HEK293 (cell line): Measurements from ENCODE around the gene XPA.

Source experiments
- CTCF ChIA-PET: fragments of 350-600 bp; formaldehyde crosslinking; extraction: SDS; loops from one replicate; lab custom pipeline; 2021; ENCODE audit warnings: antibody characterized with exemption; lab: Yijun Ruan, JAX
- POLR2A ChIA-PET: fragments of 300-600 bp; formaldehyde crosslinking; extraction: SDS; loops from one replicate; lab custom pipeline; 2020; ENCODE audit warnings: antibody characterized with exemption, inconsistent platforms; lab: Yijun Ruan, JAX
- H3K27ac ChIP-seq: fragments of 200-500 bp; sonication (Bioruptor generic); 2 replicates; pipeline ENCODE4 v1.5.1; 2014; ENCODE audit warnings: low read depth, low read length, control low read depth, inconsistent platforms; ENCODE audit errors: extremely low read depth
- H3K36me3 ChIP-seq, 2 experiments: fragments of 200-500 bp in 1 of 2; sonication (Bioruptor generic) in 1 of 2; 1 replicate in 1 of 2; 2 replicates in 1 of 2; pipeline ENCODE4 v1.5.1; 2014 to 2017; ENCODE audit warnings: inconsistent platforms in 2 of 2, low read length in 2 of 2; ENCODE audit not compliant: control insufficient read depth in 2 of 2, insufficient read depth in 1 of 2
- H3K4me1 ChIP-seq: fragments of 200-500 bp; sonication (Bioruptor generic); 2 replicates; pipeline ENCODE4 v1.5.1; 2014; ENCODE audit warnings: mild to moderate bottlenecking, low read length, inconsistent platforms; ENCODE audit not compliant: control insufficient read depth, insufficient read depth
- H3K4me3 ChIP-seq: 2 replicates; pipeline ENCODE4 v1.5.1; 2011; ENCODE audit warnings: low read depth, mild to moderate bottlenecking, control low read depth, low read length, moderate library complexity
- H3K9me3 ChIP-seq: fragments of 200-500 bp; sonication (Bioruptor generic); 2 replicates; pipeline ENCODE4 v1.5.1; 2014; ENCODE audit warnings: low read depth, low read length, inconsistent platforms; ENCODE audit not compliant: control insufficient read depth, insufficient read depth
- EGR2 ChIP-seq: fragments of 450-650 bp; formaldehyde crosslinking; IDR thresholded peaks from 2 replicates; pipeline ENCODE4 v1.5.1; 2016; ENCODE audit warnings: low read depth, missing biosample characterization, missing genetic modification characterization
- GLIS1 ChIP-seq: fragments of 450-650 bp; formaldehyde crosslinking; IDR thresholded peaks from 2 replicates; pipeline ENCODE4 v1.5.1; 2016; ENCODE audit warnings: missing biosample characterization, missing genetic modification characterization
- HOXA7 ChIP-seq: sonication (generic); formaldehyde crosslinking; IDR thresholded peaks from 2 replicates; pipeline ENCODE4 v1.8.1; 2022; ENCODE audit warnings: missing genetic modification reagents, borderline replicate concordance
- KLF1 ChIP-seq: fragments of 450-650 bp; formaldehyde crosslinking; IDR thresholded peaks from 2 replicates; pipeline ENCODE4 v1.5.1; 2016; ENCODE audit warnings: missing biosample characterization, missing genetic modification characterization
- KLF8 ChIP-seq: fragments of 450-650 bp; formaldehyde crosslinking; IDR thresholded peaks from 2 replicates; pipeline ENCODE4 v1.5.1; 2016; ENCODE audit warnings: missing biosample characterization, missing genetic modification characterization
- MZF1 ChIP-seq: fragments of 450-650 bp; formaldehyde crosslinking; IDR thresholded peaks from 2 replicates; pipeline ENCODE4 v1.5.1; 2017; ENCODE audit warnings: missing biosample characterization, missing genetic modification characterization, borderline replicate concordance
- PATZ1 ChIP-seq: fragments of 450-650 bp; formaldehyde crosslinking; IDR thresholded peaks from 2 replicates; pipeline ENCODE4 v1.5.1; 2016; ENCODE audit warnings: missing biosample characterization, missing genetic modification characterization
- PRDM1 ChIP-seq: fragments of 450-650 bp; formaldehyde crosslinking; IDR thresholded peaks from 2 replicates; pipeline ENCODE4; 2016; ENCODE audit warnings: missing biosample characterization, missing genetic modification characterization
- PRDM6 ChIP-seq: fragments of 450-650 bp; formaldehyde crosslinking; IDR thresholded peaks from 2 replicates; pipeline ENCODE4 v1.5.1; 2017; ENCODE audit warnings: missing biosample characterization, missing genetic modification characterization
- SCRT1 ChIP-seq: fragments of 450-650 bp; formaldehyde crosslinking; IDR thresholded peaks from 2 replicates; pipeline ENCODE4 v1.5.1; 2016; ENCODE audit warnings: missing biosample characterization, missing genetic modification characterization, borderline replicate concordance
- ZIC2 ChIP-seq: fragments of 450-650 bp; formaldehyde crosslinking; IDR thresholded peaks from 2 replicates; pipeline ENCODE4 v1.5.1; 2016; ENCODE audit warnings: missing biosample characterization, missing genetic modification characterization
- ZNF174 ChIP-seq: fragments of 450-650 bp; formaldehyde crosslinking; IDR thresholded peaks from 2 replicates; pipeline ENCODE4 v1.5.0; 2017; ENCODE audit warnings: missing biosample characterization, mild to moderate bottlenecking, missing genetic modification characterization
- ZNF214 ChIP-seq: fragments of 450-650 bp; formaldehyde crosslinking; IDR thresholded peaks from 2 replicates; pipeline ENCODE4 v1.5.1; 2017; ENCODE audit warnings: missing biosample characterization, mild to moderate bottlenecking, missing genetic modification characterization, borderline replicate concordance
- ZNF354C ChIP-seq: fragments of 450-650 bp; formaldehyde crosslinking; IDR thresholded peaks from 2 replicates; pipeline ENCODE4 v1.5.1; 2016; ENCODE audit warnings: missing biosample characterization, missing genetic modification characterization, low read depth, borderline replicate concordance
- ZNF521 ChIP-seq: fragments of 450-650 bp; formaldehyde crosslinking; IDR thresholded peaks from 2 replicates; pipeline ENCODE4 v1.5.1; 2017; ENCODE audit warnings: missing biosample characterization, mild to moderate bottlenecking, missing genetic modification characterization
- ZNF580 ChIP-seq: fragments of 450-650 bp; formaldehyde crosslinking; IDR thresholded peaks from 2 replicates; pipeline ENCODE4 v1.5.1; 2016; ENCODE audit warnings: missing biosample characterization, missing genetic modification characterization
- ZNF621 ChIP-seq: fragments of 450-650 bp; formaldehyde crosslinking; IDR thresholded peaks from 2 replicates; pipeline ENCODE4 v1.5.1; 2017; ENCODE audit warnings: missing biosample characterization, missing genetic modification characterization
- ZNF626 ChIP-seq: fragments of 450-650 bp; sonication (Bioruptor Pico); formaldehyde crosslinking; IDR thresholded peaks from 2 replicates; pipeline ENCODE4 v1.5.1; 2018; ENCODE audit warnings: missing biosample characterization, missing genetic modification characterization, inconsistent platforms
- ZNF629 ChIP-seq: fragments of 450-650 bp; formaldehyde crosslinking; IDR thresholded peaks from 2 replicates; pipeline ENCODE4 v1.5.1; 2017; ENCODE audit warnings: missing biosample characterization, missing genetic modification characterization
- ZNF658 ChIP-seq: fragments of 450-650 bp; formaldehyde crosslinking; IDR thresholded peaks from 2 replicates; pipeline ENCODE4; 2016; ENCODE audit warnings: missing biosample characterization, missing genetic modification characterization
- ZNF837 ChIP-seq: fragments of 450-650 bp; formaldehyde crosslinking; IDR thresholded peaks from 2 replicates; pipeline ENCODE4 v1.5.1; 2016; ENCODE audit warnings: missing biosample characterization, missing genetic modification characterization
- ZSCAN23 ChIP-seq: fragments of 450-650 bp; formaldehyde crosslinking; IDR thresholded peaks from 2 replicates; pipeline ENCODE4 v1.5.1; 2016; ENCODE audit warnings: missing biosample characterization, missing genetic modification characterization

XPA gene

GRCh38 chr9:97629156-97629555, 68.0 kb downstream of the XPA start (continued):
- no peak for TF ChIP-seq ZNF214 (tag by site-specific recombination)
- no peak for TF ChIP-seq EGR2
- no peak for TF ChIP-seq ZNF354C (tag by site-specific recombination)
- no peak for TF ChIP-seq ZNF621
- no peak for TF ChIP-seq SCRT1
- TF ChIP-seq MZF1 (tag by site-specific recombination): no peak
- TF ChIP-seq PRDM6: no peak
- no peak for TF ChIP-seq ZNF626 (tag by site-specific recombination)
- TF ChIP-seq KLF1 (tag by site-specific recombination): no peak
- TF ChIP-seq ZNF629 (tag by site-specific recombination): no peak
- TF ChIP-seq ZSCAN23 (tag by site-specific recombination): no peak

- no peak overlapping the region for H3K4me3 ChIP-seq
- H3K27ac ChIP-seq: no peak overlapping the region
- ChIA-PET POLR2A (no interaction called here), CTCF (interaction anchor here (0.6 to 3.1 kb wide), 5 partner anchors 13 to 233 kb away, joined by 3 to 20 read pairs (median 11); no protein-coding TSS in a partner anchor)
- no peak for TF ChIP-seq ZNF174 (tag by site-specific recombination)
- peak; percentile 57 for TF ChIP-seq ZIC2 (tag by site-specific recombination)
- TF ChIP-seq GLIS1: peak; percentile 85
- no peaks in the 10 kb centered on the region for H3K4me1 ChIP-seq
- H3K9me3 ChIP-seq: no peaks in the 10 kb centered on the region
- H3K36me3 ChIP-seq: peaks cover 8 to 28% of the 10 kb centered on the region in 2 experiments
These were observed 68.5 kb downstream of the XPA start for GRCh38 chr9:97628668-97629067.

- CTCF ChIA-PET: interaction anchor here (0.5 to 3.1 kb wide), 5 partner anchors 9 to 159 kb away, joined by 4 to 20 read pairs (median 11); no protein-coding TSS in a partner anchor
- no peak for TF ChIP-seq PATZ1 (tag by site-specific recombination)
- TF ChIP-seq, all 188 proteins: peak for 0
- peaks cover 11 to 39% of the 10 kb centered on the region in 2 experiments for H3K36me3 ChIP-seq
- H3K9me3 ChIP-seq: no peaks in the 10 kb centered on the region
- H3K27ac ChIP-seq: no peak overlapping the region
- H3K4me3 ChIP-seq: no peak overlapping the region
- no peaks in the 10 kb centered on the region for H3K4me1 ChIP-seq
- POLR2A ChIA-PET: no interaction called here
These were observed 69.5 kb downstream of the XPA start for GRCh38 chr9:97627624-97628023.

- Histone ChIP-seq H3K27ac (no peak overlapping the region), H3K4me1 (no peaks in the 10 kb centered on the region), H3K36me3 (peaks cover 11 to 54% of the 10 kb centered on the region in 2 experiments)
- CTCF ChIA-PET: interaction anchor here (1.0 to 2.8 kb wide), 3 partner anchors 10 to 158 kb away, joined by 4 to 26 read pairs (median 4); no protein-coding TSS in a partner anchor
- TF ChIP-seq ZNF658 (no peak), ZNF837 (tag by site-specific recombination) (no peak), KLF8 (no peak), ZNF521 (tag by site-specific recombination) (no peak), ZNF580 (tag by site-specific recombination) (no peak), HOXA7 (CRISPR knock-in tag) (no peak), PRDM1 (tag by site-specific recombination) (no peak)
- TF ChIP-seq, all 188 proteins: peak for 0
- POLR2A ChIA-PET: no interaction called here
- no peaks in the 10 kb centered on the region for H3K9me3 ChIP-seq
- H3K4me3 ChIP-seq: no peak overlapping the region
These were observed 71.5 kb downstream of the XPA start for GRCh38 chr9:97625620-97626019.
